ENCODE data around the gene SCUBE1.

- TF ChIP-seq POLR2A (IDR thresholded peaks at IDR 0.05; ENCODE audit: control extremely low read depth in 1 of 2, low read depth in 2 of 2, low read length in 2 of 2) (no peak), CTCF (IDR thresholded peaks at IDR 0.05; ENCODE audit: control extremely low read depth in 1 of 3, insufficient read depth in 1 of 3, low read depth in 1 of 3, low read length in 3 of 3) (no peak), CHD1 (IDR thresholded peaks at IDR 0.05; ENCODE audit: low read depth, low read length) (no peak), ASH2L (IDR thresholded peaks at IDR 0.05; ENCODE audit: low read length) (no peak), GABPA (IDR thresholded peaks at IDR 0.05; ENCODE audit: borderline replicate concordance, insufficient read depth, low read length) (no peak), JUN (IDR thresholded peaks at IDR 0.05; ENCODE audit: low read depth, low read length) (no peak), TEAD4 (IDR thresholded peaks at IDR 0.05; ENCODE audit: low read depth, low read length) (peak; percentile 50; the same call in 1 of the 2 replicates), USF2 (IDR thresholded peaks at IDR 0.05; ENCODE audit: low read length) (no peak), FOSL1 (IDR thresholded peaks at IDR 0.05; ENCODE audit: insufficient read depth, low read depth, low read length) (no peak), RAD21 (IDR thresholded peaks at IDR 0.05 in 1 of 2, conservative IDR thresholded peaks at IDR 0.05 in 1 of 2; ENCODE audit: low read depth in 2 of 2, low read length in 2 of 2) (no peak), CHD2 (IDR thresholded peaks at IDR 0.05; ENCODE audit: low read length) (no peak), CEBPB (IDR thresholded peaks at IDR 0.05; ENCODE audit: low read depth, low read length) (no peak)
These were observed 82.6 kb downstream of the SCUBE1 start for GRCh38 chr22:43260331-43261231.
